ENCODE measurements around the gene ABHD17A.

- TF ChIP-seq CTCF (IDR thresholded peaks at IDR 0.05) (no peak), EZH2 (IDR thresholded peaks at IDR 0.05; ENCODE audit: borderline replicate concordance, insufficient read depth, low read depth, low read length, poor library complexity, severe bottlenecking) (no peak)
Observed at GRCh38 chr19:1860821-1861598, 24.3 kb downstream of the ABHD17A start.

All from B cell (primary cell).